ENCODE data around the gene SF3B4.

GRCh38 chr1:149886396-149887195, 41.0 kb downstream of the SF3B4 start:
- no peak for TF ChIP-seq ISL1 (CRISPR knock-in tag; IDR thresholded peaks at IDR 0.05)
- TF ChIP-seq PATZ1 (CRISPR knock-in tag; IDR thresholded peaks at IDR 0.05; ENCODE audit: borderline replicate concordance), result no peak
- peak; percentile 76 for TF ChIP-seq RARB (CRISPR knock-in tag; IDR thresholded peaks at IDR 0.05)
- TF ChIP-seq OSR1 (CRISPR knock-in tag; IDR thresholded peaks at IDR 0.05), result no peak
- no peak for TF ChIP-seq ZFP3 (CRISPR knock-in tag; IDR thresholded peaks at IDR 0.05)
- no peak for TF ChIP-seq CSDC2 (CRISPR knock-in tag; IDR thresholded peaks at IDR 0.05)
- no peak for TF ChIP-seq ARNTL (CRISPR knock-in tag; IDR thresholded peaks at IDR 0.05; ENCODE audit: borderline replicate concordance, low read depth)
- TF ChIP-seq ZNF565 (CRISPR knock-in tag; conservative IDR thresholded peaks at IDR 0.05; ENCODE audit: low read depth), result no peak
- peak; percentile 58; the same call in 1 of the 2 replicates for TF ChIP-seq CSRNP3 (CRISPR knock-in tag; IDR thresholded peaks at IDR 0.05)

Measured in SK-N-SH treated with all-trans-retinoic acid at 6 μM for 48 hours (cell line).